Upper lobe of right lung (tissue), 1 donor: ENCODE data around the gene NEMF. TPM values are rescaled to one million over a fixed set of nuclear protein-coding genes. Genes with fewer than 3 reads are reported as not detected.
"Not testable (repeated sequence)": the region's sequence is repeated elsewhere in the genome, so short reads cannot be mapped to it uniquely, and the experiment has no call there.

Source experiments
- ATAC-seq: fragments of 200-7000 bp; cut with Tn5 transposase; one replicate; pipeline ENCODE4 v1.9.1; 2020; ENCODE audit warnings: mild to moderate bottlenecking, moderate library complexity
- DNase-seq: peaks from one replicate; pipeline ENCODE4 v3.0.0-alpha.2; 2020
- H3K27ac ChIP-seq: fragments of 200-600 bp; one replicate; pipeline ENCODE4 v1.8.0; 2022
- H3K27me3 ChIP-seq: fragments of 200-600 bp; one replicate; pipeline ENCODE4 v1.8.0; 2022; ENCODE audit warnings: mild to moderate bottlenecking
- H3K36me3 ChIP-seq: fragments of 200-600 bp; one replicate; pipeline ENCODE4 v1.8.0; 2022
- H3K4me1 ChIP-seq: fragments of 200-600 bp; one replicate; pipeline ENCODE4 v1.8.0; 2022
- H3K4me3 ChIP-seq: fragments of 200-600 bp; one replicate; pipeline ENCODE4 v1.8.0; 2022; ENCODE audit warnings: mild to moderate bottlenecking
- H3K9me3 ChIP-seq: fragments of 200-600 bp; one replicate; pipeline ENCODE4 v1.8.0; 2022
- CTCF ChIP-seq: fragments of 200-600 bp; IDR thresholded peaks from one replicate; pipeline ENCODE4 v1.8.0; 2022; ENCODE audit warnings: antibody characterized with exemption
- intact Hi-C: fragments of 100-400 bp; cut with DNase I; formaldehyde crosslinking; loops from one replicate; pipeline ENCODE4 v1.11.0; 2022
- total RNA-seq: library from RNA; stranded (reverse); fragmentation: NEBNext Ultra II Directional; extraction: Animal tissue kit (Norgen Biotek cat#: 25700); gene quantifications from one replicate; pipeline ENCODE4 v1.2.1, GENCODE V29; 2021
- donor health status: DM: no; HTN: yes; CAD: no; lungs with severe emphysema.

NEMF gene
- total RNA-seq, 1 donor from 2014 or later, result 57.4 TPM

- Histone ChIP-seq H3K27me3 (no peaks in the 10 kb centered on the region), H3K4me3 (no peak overlapping the region), H3K27ac (no peak overlapping the region), H3K9me3 (no peaks in the 10 kb centered on the region), H3K36me3 (peaks cover 91% of the 10 kb centered on the region), H3K4me1 (no peaks in the 10 kb centered on the region)
- ATAC-seq (no peak), DNase-seq (no peak)
- intact Hi-C loops, result no loop called here
- no peak for TF ChIP-seq CTCF
Observed at GRCh38 chr14:49808780-49809179, 43.8 kb downstream of the NEMF start.

- no peaks in the 10 kb centered on the region for H3K27me3 ChIP-seq
- H3K4me3 ChIP-seq, result no peak overlapping the region
- no peaks in the 10 kb centered on the region for H3K4me1 ChIP-seq
- no peak for DNase-seq
- H3K9me3 ChIP-seq, result no peaks in the 10 kb centered on the region
- no peak for ATAC-seq
- no peak for TF ChIP-seq CTCF
- no peak overlapping the region for H3K27ac ChIP-seq
- intact Hi-C loops, result no loop called here
- H3K36me3 ChIP-seq, result peaks cover 95% of the 10 kb centered on the region
Observed at GRCh38 chr14:49796025-49796424, 56.6 kb downstream of the NEMF start.

- intact Hi-C loops, result no loop called here
- TF ChIP-seq CTCF, result no peak
- Histone ChIP-seq H3K4me3 (no peak overlapping the region), H3K4me1 (no peaks in the 10 kb centered on the region), H3K36me3 (peaks cover 93% of the 10 kb centered on the region), H3K27ac (no peak overlapping the region), H3K9me3 (no peaks in the 10 kb centered on the region), H3K27me3 (no peaks in the 10 kb centered on the region)
- ATAC-seq (no peak), DNase-seq (no peak)
Observed at GRCh38 chr14:49792618-49793017, 60.0 kb downstream of the NEMF start.

GRCh38 chr14:49786315-49786714 is 66.3 kb downstream of the NEMF start:
- no peaks in the 10 kb centered on the region for H3K9me3 ChIP-seq
- peaks cover 99% of the 10 kb centered on the region for H3K36me3 ChIP-seq
- H3K4me1 ChIP-seq, result no peaks in the 10 kb centered on the region
- DNase-seq (no peak), ATAC-seq (no peak)
- intact Hi-C loops, result loop anchor here (10.0 kb wide), 1 partner anchor 48 kb away; no protein-coding TSS in a partner anchor
- H3K4me3 ChIP-seq, result no peak overlapping the region
- no peak for TF ChIP-seq CTCF
- no peaks in the 10 kb centered on the region for H3K27me3 ChIP-seq
- no peak overlapping the region for H3K27ac ChIP-seq

- no peak overlapping the region for H3K27ac ChIP-seq
- no peak for ATAC-seq
- no peak for DNase-seq
- no peak overlapping the region for H3K4me3 ChIP-seq
- H3K9me3 ChIP-seq, result no peaks in the 10 kb centered on the region
- peaks cover 99% of the 10 kb centered on the region for H3K36me3 ChIP-seq
- no peaks in the 10 kb centered on the region for H3K27me3 ChIP-seq
- intact Hi-C loops, result loop anchor here (10.0 kb wide), 1 partner anchor 51 kb away; no protein-coding TSS in a partner anchor
- H3K4me1 ChIP-seq, result no peaks in the 10 kb centered on the region
- TF ChIP-seq CTCF, result no peak
Observed at GRCh38 chr14:49783394-49784014, 69.1 kb downstream of the NEMF start.

- H3K36me3 ChIP-seq, result peaks cover 100% of the 10 kb centered on the region
- H3K27ac ChIP-seq, H3K27me3 ChIP-seq, DNase-seq, ATAC-seq, H3K4me1 ChIP-seq, H3K9me3 ChIP-seq, H3K4me3 ChIP-seq: not testable (repeated sequence)
- intact Hi-C loops, result loop anchor here (10.0 kb wide), 1 partner anchor 54 kb away; no protein-coding TSS in a partner anchor
Observed at GRCh38 chr14:49781040-49781439, 71.5 kb downstream of the NEMF start.
